ENCODE results near the gene RAB33B. TPM values are rescaled to one million over a fixed set of nuclear protein-coding genes. Genes with fewer than 3 reads are reported as not detected.
A peak's percentile ranks its signal among the peaks of the same experiment; 100 is the strongest.
"Not testable (repeated sequence)": the region's sequence is repeated elsewhere in the genome, so short reads cannot be mapped to it uniquely, and the experiment has no call there.

Gene RAB33B
- total RNA-seq (2022) = 5.9 and 6.2 TPM in 2 replicates
- percentile 66 among the genes with signal in this experiment for Bru-seq, nascent RNA
- percentile 60 among the genes with signal in this experiment for BruChase-seq, experiment 1, labeled RNA remaining after a 6-hour chase
- BruChase-seq, experiment 2, labeled RNA remaining after a 2-hour chase = percentile 67 among the genes with signal in this experiment
- long read RNA-seq, full-length matches to known transcripts = 10 of 10 reads
- long read RNA-seq, partial matches to known transcripts = 0 of 10 reads
- long read RNA-seq, other reads (novel, unspliced or antisense) = 0 of 10 reads

DNA sequence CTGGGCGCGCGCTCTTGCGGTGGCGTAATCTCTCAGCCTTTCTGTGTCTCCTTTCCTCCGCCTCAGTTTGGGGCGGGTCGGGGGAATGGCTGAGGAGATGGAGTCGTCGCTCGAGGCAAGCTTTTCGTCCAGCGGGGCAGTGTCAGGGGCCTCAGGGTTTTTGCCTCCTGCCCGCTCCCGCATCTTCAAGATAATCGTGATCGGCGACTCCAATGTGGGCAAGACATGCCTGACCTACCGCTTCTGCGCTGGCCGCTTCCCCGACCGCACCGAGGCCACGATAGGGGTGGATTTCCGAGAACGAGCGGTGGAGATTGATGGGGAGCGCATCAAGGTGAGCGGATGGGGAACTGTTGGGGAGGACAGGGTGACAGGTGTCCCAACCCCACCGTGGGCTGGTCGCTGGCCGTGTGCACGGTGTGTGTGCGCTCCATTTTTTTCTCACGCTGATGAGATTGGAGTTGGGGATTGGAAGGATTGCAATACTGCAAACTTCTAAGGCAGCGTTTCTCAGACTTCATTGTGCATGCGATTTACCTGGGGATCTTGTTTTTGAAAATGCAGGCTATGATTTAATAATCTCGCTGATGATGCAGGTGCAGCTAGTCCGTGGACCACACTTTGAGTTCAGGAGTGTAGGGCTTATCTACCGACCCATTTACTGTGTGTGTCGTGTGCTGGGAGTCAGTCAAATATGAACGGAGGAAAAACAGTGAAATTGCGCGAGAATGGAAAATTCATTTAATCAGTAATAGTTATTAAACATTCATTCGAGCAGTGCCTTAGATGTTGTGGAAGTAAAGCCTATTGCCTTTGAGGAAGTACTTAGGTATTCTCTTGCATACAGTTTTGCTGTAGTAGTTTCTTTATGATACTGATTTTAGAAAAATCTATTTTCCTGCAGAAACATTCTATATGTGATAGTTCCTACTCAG, at the start of gene RAB33B:
Gene RAB33B, plus strand, starts transcription at position 11 of the 935 bp plus-strand sequence. Its CDS starts 75 bp downstream, at position 86.
- no peaks in the 10 kb centered on the region for H3K9me3 Mint-ChIP-seq (ENCODE audit: low read depth, unreplicated experiment)
- peak within 1 kb of the TSS; percentile 96 for H3K4me3 Mint-ChIP-seq (ENCODE audit: low read depth, unreplicated experiment)
- TF ChIP-seq, protein P1, sequence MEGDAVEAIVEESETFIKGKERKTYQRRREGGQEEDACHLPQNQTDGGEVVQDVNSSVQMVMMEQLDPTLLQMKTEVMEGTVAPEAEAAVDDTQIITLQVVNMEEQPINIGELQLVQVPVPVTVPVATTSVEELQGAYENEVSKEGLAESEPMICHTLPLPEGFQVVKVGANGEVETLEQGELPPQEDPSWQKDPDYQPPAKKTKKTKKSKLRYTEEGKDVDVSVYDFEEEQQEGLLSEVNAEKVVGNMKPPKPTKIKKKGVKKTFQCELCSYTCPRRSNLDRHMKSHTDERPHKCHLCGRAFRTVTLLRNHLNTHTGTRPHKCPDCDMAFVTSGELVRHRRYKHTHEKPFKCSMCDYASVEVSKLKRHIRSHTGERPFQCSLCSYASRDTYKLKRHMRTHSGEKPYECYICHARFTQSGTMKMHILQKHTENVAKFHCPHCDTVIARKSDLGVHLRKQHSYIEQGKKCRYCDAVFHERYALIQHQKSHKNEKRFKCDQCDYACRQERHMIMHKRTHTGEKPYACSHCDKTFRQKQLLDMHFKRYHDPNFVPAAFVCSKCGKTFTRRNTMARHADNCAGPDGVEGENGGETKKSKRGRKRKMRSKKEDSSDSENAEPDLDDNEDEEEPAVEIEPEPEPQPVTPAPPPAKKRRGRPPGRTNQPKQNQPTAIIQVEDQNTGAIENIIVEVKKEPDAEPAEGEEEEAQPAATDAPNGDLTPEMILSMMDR (IDR thresholded peaks at IDR 0.05; ENCODE audit: unreplicated experiment) = no peak
- H3K27me3 Mint-ChIP-seq (ENCODE audit: unreplicated experiment) = no peaks in the 10 kb centered on the region
- peaks cover 38% of the 10 kb centered on the region for H3K36me3 Mint-ChIP-seq (ENCODE audit: insufficient read depth, unreplicated experiment)
- TSS peak; percentile 42 for BruUV-seq (replicated peaks)
- peak within 1 kb of the TSS; percentile 94 for H3K27ac Mint-ChIP-seq (ENCODE audit: unreplicated experiment)
- no peak for DNase-seq
- CTCF ChIA-PET = interaction anchor here (1.3 kb wide), 1 partner anchor 43 kb away, joined by 3 read pairs; no protein-coding TSS in a partner anchor
- peaks cover 43% of the 10 kb centered on the region for H3K4me1 Mint-ChIP-seq (ENCODE audit: low read depth, unreplicated experiment)
- intact Hi-C loops (cut with micrococcal nuclease; ENCODE audit: unreplicated experiment) = loop anchor here (5.0 kb wide), 1 partner anchor 43 kb away; no protein-coding TSS in a partner anchor

GRCh38 chr4:139410312-139410711, 43.6 kb upstream of the RAB33B start:
- intact Hi-C loops (cut with micrococcal nuclease; ENCODE audit: unreplicated experiment) = loop anchor here (5.0 to 10.0 kb wide), 2 partner anchors 94 to 222 kb away; no protein-coding TSS in a partner anchor
- Mint-ChIP-seq H3K27me3 (ENCODE audit: unreplicated experiment) (no peaks in the 10 kb centered on the region), H3K27ac (ENCODE audit: unreplicated experiment) (no peak overlapping the region), H3K9me3 (ENCODE audit: low read depth, unreplicated experiment) (no peaks in the 10 kb centered on the region), H3K4me1 (ENCODE audit: low read depth, unreplicated experiment) (peaks cover 9% of the 10 kb centered on the region), H3K36me3 (ENCODE audit: insufficient read depth, unreplicated experiment) (peaks cover 7% of the 10 kb centered on the region), H3K4me3 (ENCODE audit: low read depth, unreplicated experiment) (no peak overlapping the region)
- CTCF ChIA-PET = no interaction called here
- TF ChIP-seq, protein P1 (IDR thresholded peaks at IDR 0.05; ENCODE audit: unreplicated experiment) = no peak
- no peak for DNase-seq
- no TSS peak for BruUV-seq (replicated peaks)

DNA sequence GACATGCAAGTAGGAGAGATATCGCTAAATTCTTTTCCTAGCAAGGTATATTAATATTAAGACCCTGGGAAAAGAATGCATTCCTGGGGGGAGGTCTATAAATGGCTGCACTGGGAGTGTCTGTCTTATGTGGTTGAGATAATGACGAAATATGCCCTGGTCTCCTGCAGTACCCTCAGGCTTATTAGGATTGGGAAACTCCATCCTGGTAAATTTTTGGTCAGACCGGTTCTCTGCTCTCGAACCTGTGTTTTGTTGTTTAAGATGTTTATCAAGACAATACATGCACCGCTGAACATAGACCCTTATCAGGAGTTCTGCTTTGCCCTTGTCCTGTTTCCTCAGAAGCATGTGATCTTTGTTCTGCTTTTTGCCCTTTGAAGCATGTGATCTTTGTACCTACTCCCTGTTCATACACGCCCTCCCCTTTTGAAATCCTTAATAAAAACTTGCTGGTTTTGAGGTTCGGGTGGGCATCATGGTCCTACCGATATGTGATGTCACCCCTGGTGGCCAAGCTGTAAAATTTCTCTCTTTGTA, 39.2 kb upstream of the RAB33B start:
- H3K27me3 Mint-ChIP-seq (ENCODE audit: unreplicated experiment); H3K27ac Mint-ChIP-seq (ENCODE audit: unreplicated experiment); BruUV-seq (replicated peaks); H3K9me3 Mint-ChIP-seq (ENCODE audit: low read depth, unreplicated experiment); CTCF ChIA-PET; H3K4me3 Mint-ChIP-seq (ENCODE audit: low read depth, unreplicated experiment): not testable (repeated sequence)
- DNase-seq = peak; percentile 5
- Mint-ChIP-seq H3K36me3 (ENCODE audit: insufficient read depth, unreplicated experiment) (peaks cover 14% of the 10 kb centered on the region), H3K4me1 (ENCODE audit: low read depth, unreplicated experiment) (peaks cover 11% of the 10 kb centered on the region)
- intact Hi-C loops (cut with micrococcal nuclease; ENCODE audit: unreplicated experiment) = loop anchor here (5.0 to 10.0 kb wide), 2 partner anchors 90 to 218 kb away; no protein-coding TSS in a partner anchor

DNA sequence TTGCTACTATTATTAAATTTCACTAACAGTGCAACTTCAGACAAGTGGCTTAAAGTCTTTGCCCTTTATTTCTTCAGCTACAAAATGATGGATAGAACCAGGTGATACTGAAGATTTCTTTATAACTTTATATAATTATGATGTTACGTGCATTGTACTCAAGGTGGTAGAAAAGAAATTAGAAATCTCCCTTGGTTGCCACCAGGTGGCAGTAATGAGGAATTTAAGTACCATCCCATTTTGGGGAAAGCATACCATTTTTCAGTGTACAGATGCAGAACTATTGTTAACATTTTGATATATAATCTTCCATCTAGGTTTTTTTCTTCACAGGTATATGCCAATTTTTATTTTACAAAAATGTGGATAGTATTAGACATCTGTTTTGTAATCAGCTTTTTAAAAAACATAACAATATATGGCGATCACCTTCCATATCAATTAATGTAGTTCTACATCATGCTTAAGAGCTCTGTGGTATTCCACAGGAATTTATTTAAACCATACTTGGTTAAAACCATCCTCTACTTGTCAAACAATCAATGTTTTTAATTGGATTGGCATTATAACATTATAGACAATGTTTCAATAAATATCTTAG, 37.7 kb upstream of the RAB33B start:
- Mint-ChIP-seq H3K9me3 (ENCODE audit: low read depth, unreplicated experiment) (no peaks in the 10 kb centered on the region), H3K27ac (ENCODE audit: unreplicated experiment) (no peak overlapping the region), H3K4me3 (ENCODE audit: low read depth, unreplicated experiment) (no peak overlapping the region), H3K27me3 (ENCODE audit: unreplicated experiment) (no peaks in the 10 kb centered on the region), H3K36me3 (ENCODE audit: insufficient read depth, unreplicated experiment) (peaks cover 14% of the 10 kb centered on the region), H3K4me1 (ENCODE audit: low read depth, unreplicated experiment) (peaks cover 11% of the 10 kb centered on the region)
- no TSS peak for BruUV-seq (replicated peaks)
- TF ChIP-seq, protein P1 (IDR thresholded peaks at IDR 0.05; ENCODE audit: unreplicated experiment) = peak; percentile 16
- peak; percentile 24 for DNase-seq
- CTCF ChIA-PET = interaction anchor here (0.6 kb wide), 1 partner anchor 184 kb away, joined by 4 read pairs; no protein-coding TSS in a partner anchor
- intact Hi-C loops (cut with micrococcal nuclease; ENCODE audit: unreplicated experiment) = loop anchor here (10.0 kb wide), 1 partner anchor 89 kb away; no protein-coding TSS in a partner anchor
